ENCODE data around the gene ERBB3. TPM values are rescaled to one million over a fixed set of nuclear protein-coding genes. Genes with fewer than 3 reads are reported as not detected.
"Not testable (repeated sequence)": the region's sequence is repeated elsewhere in the genome, so short reads cannot be mapped to it uniquely, and the experiment has no call there.

ERBB3 gene
- 0.84 and 1.3 TPM in 2 replicates for total RNA-seq

DNA sequence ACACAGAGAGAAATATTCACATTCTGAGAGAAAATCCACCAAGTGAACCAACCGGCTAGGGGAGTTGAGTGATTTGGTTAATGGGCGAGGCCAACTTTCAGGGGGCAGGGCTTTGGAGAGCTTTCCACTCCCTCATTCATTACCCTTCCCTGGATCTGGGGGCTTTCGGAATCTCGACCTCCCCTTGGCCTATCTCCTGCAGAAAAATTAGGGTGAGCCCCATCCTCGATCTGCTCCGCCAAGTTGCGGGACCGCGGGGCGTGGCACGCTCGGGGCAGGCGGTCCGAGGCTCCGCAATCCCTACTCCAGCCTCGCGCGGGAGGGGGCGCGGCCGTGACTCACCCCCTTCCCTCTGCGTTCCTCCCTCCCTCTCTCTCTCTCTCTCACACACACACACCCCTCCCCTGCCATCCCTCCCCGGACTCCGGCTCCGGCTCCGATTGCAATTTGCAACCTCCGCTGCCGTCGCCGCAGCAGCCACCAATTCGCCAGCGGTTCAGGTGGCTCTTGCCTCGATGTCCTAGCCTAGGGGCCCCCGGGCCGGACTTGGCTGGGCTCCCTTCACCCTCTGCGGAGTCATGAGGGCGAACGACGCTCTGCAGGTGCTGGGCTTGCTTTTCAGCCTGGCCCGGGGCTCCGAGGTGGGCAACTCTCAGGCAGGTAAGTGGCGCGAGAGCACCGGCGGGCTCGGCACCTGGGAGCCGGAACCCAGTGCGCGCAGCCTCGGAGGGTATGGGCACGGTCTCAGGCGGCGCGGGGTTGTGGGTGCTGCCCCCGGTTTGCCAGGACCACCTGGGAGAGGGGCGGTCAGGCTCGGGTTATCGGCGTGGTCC, at the start of gene ERBB3:
ERBB3 (plus strand) TSS at position 443 of the 833 bp plus-strand sequence; CDS start at position 579, 136 bp downstream.
- intact Hi-C loops (cut with micrococcal nuclease): loop anchor here (1.0 kb wide), 1 partner anchor 24 kb away; the partner anchor contains the start of gene PA2G4

DNA sequence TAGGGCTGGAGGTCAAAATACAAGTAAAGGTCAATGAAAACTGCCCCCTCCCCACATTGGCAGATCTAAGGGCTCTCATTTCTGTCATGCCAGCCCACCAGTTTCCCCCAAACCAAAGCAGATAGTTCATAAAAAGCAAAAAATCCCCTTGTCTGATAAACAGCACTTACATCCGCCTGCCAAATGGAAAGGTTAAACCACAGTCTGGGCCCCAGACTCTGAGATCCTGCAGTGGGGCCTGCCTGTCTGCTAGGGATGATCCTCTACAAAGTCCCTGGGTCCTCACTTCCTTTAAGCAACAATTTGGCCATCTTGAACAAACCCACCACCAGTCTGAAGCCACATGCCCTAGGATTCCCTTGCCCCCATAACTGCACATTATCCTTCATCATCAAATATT, 48.0 kb upstream of the ERBB3 start:
- intact Hi-C loops (cut with micrococcal nuclease): no loop called here

DNA sequence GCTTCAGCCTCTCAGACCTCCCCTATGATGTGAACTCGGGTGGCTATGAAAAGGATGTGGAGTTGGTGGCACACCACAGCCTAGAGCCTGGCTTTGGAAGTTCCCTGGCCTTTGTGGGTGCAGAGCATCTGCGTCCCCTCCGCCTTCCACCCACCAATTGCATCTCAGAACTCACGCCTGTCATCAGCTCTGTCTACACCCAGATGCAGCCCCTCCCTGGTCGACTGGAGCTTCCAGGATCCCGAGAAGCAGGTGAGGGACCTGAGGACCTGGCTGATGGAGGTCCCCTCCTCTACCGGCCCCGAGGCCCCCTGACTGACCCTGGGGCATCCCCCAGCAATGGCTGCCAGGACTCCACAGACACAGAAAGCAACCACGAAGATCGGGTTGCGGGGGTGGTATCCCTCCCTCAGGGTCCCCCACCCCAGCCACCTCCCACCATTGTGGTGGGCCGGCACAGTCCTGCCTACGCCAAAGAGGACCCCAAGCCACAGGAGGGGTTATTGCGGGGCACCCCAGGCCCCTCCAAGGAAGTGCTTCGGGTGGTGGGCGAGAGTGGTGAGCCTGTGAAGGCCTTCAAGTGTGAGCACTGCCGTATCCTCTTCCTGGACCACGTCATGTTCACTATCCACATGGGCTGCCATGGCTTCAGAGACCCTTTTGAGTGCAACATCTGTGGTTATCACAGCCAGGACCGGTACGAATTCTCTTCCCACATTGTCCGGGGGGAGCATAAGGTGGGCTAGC, 45.2 kb upstream of the ERBB3 start:
- intact Hi-C loops (cut with micrococcal nuclease): no loop called here

DNA sequence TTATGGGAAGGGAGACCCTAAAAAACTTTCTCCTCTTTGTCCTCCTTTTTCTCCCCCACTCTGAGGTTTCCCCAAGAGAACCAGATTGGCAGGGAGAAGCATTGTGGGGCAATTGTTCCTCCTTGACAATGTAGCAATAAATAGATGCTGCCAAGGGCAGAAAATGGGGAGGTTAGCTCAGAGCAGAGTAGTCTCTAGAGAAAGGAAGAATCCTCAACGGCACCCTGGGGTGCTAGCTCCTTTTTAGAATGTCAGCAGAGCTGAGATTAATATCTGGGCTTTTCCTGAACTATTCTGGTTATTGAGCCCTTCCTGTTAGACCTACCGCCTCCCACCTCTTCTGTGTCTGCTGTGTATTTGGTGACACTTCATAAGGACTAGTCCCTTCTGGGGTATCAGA, 42.8 kb upstream of the ERBB3 start:
- intact Hi-C loops (cut with micrococcal nuclease): no loop called here

DNA sequence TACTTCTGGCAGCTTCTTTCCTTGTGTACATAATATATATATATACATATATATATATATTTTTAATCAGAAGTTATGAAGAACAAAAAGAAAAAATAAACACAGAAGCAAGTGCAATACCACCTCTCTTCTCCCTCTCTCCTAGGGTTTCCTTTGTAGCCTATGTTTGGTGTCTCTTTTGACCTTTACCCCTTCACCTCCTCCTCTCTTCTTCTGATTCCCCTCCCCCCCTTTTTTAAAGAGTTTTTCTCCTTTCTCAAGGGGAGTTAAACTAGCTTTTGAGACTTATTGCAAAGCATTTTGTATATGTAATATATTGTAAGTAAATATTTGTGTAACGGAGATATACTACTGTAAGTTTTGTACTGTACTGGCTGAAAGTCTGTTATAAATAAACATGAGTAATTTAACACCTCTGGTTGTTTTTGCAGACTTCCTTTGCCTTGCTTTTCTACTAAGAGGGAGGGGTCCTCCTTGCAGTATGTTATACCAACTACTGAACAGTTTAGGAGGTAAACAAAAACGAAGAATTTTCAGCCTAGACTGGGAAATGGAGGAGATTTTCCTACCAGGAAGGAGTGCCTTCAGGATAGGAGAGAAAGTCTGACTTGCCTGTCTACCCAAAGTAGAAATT, 41.8 kb upstream of the ERBB3 start:
- intact Hi-C loops (cut with micrococcal nuclease): no loop called here

DNA sequence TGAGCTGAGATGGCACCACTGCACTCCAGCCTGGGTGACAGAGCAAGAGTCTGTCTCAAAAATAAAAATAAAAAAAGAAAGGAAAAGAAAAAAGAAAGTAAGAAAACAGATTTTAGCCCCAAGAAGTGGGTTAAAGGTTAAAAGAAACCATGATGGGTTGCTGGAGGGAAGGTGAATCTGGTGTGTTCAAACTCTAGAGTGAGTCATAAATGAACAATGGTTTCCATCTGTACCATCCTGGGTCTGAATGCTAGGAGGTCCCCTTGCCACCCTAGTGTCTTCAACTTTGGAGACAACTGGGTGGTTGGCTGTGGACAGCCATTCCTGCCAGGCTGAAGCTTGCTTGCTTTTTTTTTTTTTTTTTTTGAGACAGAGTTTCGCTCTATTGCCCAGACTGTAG, 39.8 kb upstream of the ERBB3 start:
- intact Hi-C loops (cut with micrococcal nuclease): loop anchor here (10.0 kb wide), 1 partner anchor 145 kb away; the partner anchor contains the start of gene SMARCC2

DNA sequence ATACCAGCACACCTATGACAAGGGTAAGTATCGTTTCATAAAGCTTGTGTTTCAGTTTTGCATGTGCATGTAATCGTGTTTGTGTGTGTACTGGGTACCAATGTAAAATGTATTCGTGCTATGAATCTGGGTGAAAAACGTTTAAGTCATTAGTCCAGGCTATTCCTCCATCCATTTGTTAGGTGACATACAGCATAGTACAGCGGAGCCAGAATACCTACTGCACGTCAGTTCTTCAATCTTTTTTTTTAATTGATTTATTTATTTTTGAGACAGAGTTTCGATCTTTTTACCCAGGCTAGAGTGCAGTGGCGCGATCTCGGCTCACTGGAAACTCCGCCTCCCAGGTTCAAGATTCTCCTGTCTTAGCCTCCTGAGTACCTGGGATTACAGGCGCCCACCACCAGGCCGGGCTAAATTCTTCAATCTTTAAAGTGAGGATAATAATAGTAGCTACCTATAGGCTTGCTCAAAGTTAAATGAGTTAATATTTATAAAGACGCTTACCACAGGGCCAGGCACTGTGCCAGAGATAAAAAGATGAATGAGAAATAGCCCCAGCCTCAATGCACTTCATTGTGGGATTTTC, 38.9 kb upstream of the ERBB3 start:
- intact Hi-C loops (cut with micrococcal nuclease): loop anchor here (1.0 to 10.0 kb wide), 9 partner anchors 34 to 303 kb away; partner anchors contain the start of genes PA2G4, RPL41, SARNP and SMARCC2

DNA sequence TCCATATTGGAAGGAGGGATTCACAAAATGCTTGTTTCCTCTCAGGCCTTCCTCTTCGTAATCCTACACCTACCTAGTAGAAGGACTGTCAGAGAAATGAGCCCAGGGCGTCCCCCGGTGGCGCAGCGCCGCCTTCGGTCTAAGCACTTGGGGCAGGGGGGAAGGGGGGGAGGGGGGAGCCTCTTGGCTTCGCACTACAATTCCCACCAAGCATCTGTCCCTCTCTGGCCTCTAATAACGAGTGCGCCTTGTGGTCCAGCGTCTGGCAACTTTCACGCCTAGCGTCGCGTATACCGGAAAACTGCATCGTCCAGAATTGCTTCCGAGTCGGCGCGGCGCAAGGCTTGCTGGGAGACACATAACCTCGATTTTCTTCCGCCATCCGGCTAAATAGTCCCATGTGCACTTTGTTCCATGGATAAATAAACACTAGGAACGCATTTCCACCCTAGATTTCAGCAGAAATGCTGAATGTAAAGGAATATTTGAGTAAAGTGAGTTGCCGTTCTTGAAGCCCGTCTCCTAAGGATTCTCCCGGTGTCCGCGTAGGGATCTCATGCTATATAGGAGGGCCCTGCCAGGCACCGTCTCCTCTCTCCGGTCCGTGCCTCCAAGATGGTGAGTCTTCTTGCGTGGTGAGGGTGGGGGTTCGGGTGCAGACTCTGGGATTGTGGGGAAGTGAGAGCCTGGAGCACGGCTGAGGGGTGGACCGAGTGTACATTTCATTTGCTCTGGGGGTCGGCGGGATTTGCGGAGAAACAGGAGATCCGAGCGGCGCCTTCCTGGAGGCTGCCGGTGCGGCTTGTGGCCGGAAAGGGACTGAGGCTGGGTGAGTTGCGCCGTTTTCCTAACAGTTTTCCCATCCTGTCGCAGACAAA, 38.2 kb upstream of the ERBB3 start, which contains the start of gene RPS26:
RPS26 (plus strand) TSS at position 367 of the 878 bp plus-strand sequence; CDS start at position 616, 249 bp downstream.
- intact Hi-C loops (cut with micrococcal nuclease): loop anchor here (1.0 to 10.0 kb wide), 9 partner anchors 34 to 303 kb away; partner anchors contain the start of genes PA2G4, RPL41, SARNP and SMARCC2

DNA sequence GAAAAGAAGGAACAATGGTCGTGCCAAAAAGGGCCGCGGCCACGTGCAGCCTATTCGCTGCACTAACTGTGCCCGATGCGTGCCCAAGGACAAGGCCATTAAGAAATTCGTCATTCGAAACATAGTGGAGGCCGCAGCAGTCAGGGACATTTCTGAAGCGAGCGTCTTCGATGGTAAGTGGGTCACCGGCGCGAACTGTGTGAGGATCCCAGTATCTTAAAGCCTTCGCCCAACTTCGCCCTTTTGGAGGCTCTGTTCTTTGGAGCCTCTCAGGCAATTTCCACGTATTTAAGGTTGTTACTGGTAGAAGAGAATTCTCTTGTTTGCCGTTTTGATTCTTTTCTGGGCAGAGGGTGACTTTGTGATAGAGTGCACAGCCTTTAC, 37.5 kb upstream of the ERBB3 start:
- intact Hi-C loops (cut with micrococcal nuclease): loop anchor here (10.0 kb wide), 1 partner anchor 142 kb away; the partner anchor contains the start of gene SMARCC2

DNA sequence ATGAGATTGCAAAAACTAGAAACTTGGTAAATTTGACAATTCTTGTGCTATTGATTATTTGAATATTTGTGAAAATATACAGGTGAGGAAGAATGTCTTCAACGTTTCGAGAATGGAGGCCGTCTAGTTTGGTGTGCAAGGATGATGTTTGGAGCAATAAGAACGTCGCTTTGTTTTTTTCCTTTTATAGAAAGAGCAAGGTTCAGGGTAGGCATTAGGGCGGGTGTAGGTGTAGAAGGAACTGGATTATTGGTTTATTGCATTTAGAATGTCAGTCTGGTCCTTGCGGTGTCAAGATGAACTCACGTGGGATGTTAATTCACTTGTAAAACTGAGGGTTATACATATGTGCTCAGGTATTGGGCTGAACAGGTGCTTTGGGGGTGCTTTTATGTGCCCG, 37.1 kb upstream of the ERBB3 start:
- intact Hi-C loops (cut with micrococcal nuclease): loop anchor here (10.0 kb wide), 1 partner anchor 142 kb away; the partner anchor contains the start of gene SMARCC2

DNA sequence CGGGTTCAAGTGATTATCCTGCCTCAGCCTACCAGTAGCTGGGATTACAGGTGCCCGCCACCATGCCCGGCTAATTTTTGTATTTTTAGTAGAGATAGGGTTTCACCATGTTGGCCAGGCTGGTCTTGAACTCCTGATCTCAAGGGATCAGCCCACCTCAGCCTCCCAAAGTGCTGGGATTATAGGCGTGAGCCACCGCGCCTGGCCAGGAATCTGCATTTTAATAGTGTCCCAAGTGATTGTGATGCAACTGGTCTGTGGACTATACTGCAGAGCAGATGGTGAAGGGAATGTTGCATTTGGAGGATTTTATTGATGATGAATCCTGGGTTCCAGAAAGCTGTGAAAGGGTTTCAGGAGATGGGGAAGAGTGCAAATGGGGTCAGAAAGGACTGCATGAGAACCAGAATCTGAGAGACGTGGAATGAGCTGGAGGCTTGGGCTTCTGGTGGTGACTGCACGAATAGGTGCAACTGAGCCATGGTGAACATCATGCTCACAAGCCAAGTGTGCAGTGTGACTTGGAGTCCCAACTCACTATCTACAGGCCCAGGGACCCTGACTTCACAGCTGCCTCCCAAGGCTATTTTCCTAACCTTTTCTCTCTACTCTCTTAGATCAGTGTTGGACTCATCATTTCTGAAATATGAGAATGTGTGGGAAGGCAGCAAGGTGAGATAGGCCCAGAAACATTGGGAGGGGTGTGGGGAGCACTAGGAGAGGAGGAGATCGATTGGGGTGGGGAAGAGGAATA, 33.8 kb upstream of the ERBB3 start:
- intact Hi-C loops (cut with micrococcal nuclease): loop anchor here (2.0 to 10.0 kb wide), 2 partner anchors 139 to 179 kb away; partner anchors contain the start of genes NABP2 and SMARCC2

DNA sequence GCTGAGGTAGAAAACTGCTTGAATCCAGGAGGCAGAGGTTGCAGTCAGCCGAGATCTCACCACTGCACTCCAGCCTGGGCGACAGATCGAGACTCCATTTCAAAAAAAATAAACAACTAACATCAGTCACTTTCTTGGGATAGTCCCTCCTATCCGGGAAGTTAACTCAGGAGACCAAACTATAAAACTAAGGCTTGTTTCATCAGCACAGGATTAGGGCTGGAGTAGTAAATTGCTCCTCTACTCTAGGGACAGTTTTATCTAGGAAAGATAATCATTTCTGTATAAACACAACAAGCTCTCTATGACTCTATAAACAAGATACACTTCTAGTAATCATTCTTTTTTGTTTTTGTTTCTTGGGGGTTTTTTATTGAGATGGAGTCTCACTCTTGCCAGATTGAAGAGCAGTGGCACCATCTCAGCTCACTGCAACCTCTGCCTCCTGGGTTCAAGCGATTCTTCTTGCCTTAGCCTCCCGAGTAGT, 26.5 kb upstream of the ERBB3 start:
- intact Hi-C loops (cut with micrococcal nuclease): no loop called here

DNA sequence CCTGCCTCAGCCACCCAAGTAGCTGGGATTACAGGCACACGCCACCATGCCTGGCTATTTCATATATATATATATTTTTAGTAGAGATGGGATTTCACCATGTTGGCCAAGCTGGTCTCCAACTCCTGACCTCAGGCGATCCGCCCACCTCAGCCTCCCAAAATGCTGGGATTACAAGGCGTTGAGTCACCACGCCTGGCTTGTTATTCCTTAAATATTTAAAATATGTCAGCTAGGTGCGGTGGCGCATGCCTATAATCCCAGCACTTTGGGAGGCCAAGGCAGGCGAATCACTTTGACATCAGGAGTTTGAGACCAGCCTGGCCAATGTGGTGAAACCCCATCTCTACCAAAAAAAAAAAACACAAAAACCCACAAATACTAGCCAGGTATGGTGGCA, 20.0 kb upstream of the ERBB3 start:
- intact Hi-C loops (cut with micrococcal nuclease): not testable (repeated sequence)

DNA sequence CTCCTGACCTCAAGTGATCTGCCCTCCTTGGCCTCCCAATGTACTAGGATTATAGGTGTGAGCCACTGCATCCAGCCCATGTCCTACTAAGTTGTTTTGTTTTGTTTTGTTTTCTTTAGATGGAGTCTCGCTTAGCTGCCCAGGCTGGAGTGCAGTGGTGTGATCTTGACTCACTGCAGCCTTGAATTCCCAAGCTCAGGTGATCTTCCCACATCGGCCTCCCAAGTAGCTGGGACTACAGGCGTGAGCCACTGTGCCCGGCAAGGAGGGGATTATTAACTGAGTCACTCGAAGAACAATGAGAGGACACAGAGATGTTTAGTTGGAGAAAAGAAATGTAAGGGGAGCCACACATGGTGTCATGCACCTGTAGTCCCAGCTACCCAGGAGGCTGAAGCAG, 18.0 kb upstream of the ERBB3 start:
- intact Hi-C loops (cut with micrococcal nuclease): no loop called here

DNA sequence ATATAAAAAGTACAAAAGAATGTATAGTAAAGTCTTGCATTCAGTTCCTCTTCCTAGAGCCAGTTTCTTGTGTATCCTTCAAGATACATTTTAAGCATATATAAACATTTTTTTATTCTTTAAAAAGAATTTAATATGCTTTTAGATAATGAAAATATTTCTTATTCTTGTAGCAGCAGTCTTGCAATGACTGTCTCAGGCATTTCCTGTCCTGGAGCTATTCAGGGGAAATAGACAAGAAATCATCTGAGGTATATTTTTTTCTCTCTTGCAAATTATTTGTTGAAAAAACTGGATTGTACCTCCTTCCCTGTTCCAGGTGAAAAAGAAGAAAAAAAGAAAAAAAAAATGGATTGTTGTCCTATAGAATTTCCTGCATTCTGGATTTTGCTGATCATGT, 17.0 kb upstream of the ERBB3 start:
- intact Hi-C loops (cut with micrococcal nuclease): no loop called here

DNA sequence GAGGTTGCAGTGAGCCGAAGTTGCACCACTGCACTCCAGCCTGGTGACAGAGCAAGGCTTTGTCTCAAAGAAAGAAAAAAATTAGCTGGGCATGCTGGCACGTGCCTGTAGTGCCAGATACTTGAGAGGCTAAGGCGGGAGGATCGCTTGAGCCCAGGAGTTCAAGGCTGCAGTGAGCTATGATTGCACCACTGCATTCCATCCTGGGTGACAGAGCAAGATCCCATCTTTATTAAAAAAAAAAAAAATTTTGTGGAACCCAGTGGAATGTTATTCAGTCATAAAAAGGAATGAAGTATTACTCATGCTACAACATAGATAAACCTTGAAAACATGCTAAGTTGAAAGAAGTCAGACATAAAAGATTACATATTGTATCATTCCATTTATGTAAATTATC, 8.3 kb upstream of the ERBB3 start:
- intact Hi-C loops (cut with micrococcal nuclease): no loop called here

DNA sequence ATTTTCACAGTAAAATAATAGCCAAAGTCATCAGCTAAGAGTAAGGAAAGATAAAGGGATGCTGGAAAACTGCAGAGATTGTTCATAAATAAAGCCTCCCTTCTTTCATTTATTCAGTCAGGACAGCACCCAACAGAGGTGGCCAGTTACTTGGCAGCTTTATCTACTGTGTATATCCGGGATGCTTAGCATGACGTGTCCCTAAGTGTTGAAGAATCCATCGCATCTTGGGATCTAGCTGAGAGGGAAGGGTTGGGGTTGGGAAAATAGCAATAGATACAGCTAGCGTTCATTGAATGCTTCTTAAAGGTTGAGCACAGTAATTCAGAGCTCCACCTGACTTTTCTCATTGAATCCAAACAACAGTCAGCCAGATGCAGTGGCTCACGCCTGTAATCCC, 5.6 kb upstream of the ERBB3 start:
- intact Hi-C loops (cut with micrococcal nuclease): no loop called here

DNA sequence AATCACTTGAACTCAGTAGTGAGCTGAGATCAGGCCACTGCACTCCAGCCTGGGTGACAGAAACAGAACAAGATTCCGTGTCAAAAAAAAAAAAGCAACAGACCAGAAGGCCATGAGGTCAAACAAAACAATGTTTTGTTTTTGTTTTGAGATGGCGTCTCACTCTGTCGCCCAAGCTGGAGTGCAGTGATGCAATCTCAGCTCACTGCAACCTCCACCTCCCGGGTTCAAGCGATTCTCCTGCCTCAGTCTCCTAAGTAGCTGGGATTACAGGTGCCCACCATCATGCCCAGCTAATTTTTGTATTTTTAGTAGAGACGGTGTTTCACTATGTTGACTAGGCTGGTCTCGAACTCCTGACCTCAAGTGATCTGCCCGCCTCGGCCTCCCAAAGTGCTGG, 2.0 kb upstream of the ERBB3 start:
- intact Hi-C loops (cut with micrococcal nuclease): not testable (repeated sequence)

DNA sequence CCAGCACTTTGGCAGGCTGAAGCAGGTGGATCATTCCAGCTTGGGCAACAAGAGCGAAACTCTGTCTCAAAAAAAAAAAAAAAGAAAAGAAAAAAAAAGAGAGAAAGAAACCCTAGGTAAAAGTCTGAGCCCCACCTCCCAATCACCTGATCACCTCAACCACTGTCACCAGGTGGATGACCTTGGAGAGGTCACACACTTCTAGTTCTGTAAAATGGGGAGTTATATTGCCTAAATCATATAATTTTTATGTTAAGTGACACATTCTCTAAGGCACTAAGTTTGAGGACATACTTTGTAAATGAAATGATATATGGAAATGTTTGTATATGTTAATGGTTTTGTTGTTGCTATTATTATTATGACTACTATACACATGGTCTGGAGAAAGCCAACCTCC, 1.5 kb upstream of the ERBB3 start:
- intact Hi-C loops (cut with micrococcal nuclease): no loop called here
